GM12891 (cell line): ENCODE data around the gene JAZF1.

Experiments used
- POLR2A ChIP-seq: IDR thresholded peaks from 2 replicates; pipeline ENCODE4 v1.6.1; 2011; ENCODE audit warnings: low read depth, low read length, control low read depth
- POLR2AphosphoS5 ChIP-seq: IDR thresholded peaks from 2 replicates; pipeline ENCODE4 v1.6.1; 2011; ENCODE audit warnings: low read depth, low read length, control low read depth
- TAF1 ChIP-seq: IDR thresholded peaks from 2 replicates; pipeline ENCODE4 v1.6.1; 2011; ENCODE audit warnings: low read depth, low read length, control low read depth

GRCh38 chr7:28083164-28083997, 97.2 kb downstream of the JAZF1 start:
- no peak for TF ChIP-seq POLR2A
- TF ChIP-seq POLR2AphosphoS5 = no peak
- no peak for TF ChIP-seq TAF1
